Limb (tissue), 2 donors: ENCODE results near the gene TIMP4.

Experiments used
- DNase-seq, 2 donors: peaks; one replicate each; pipeline ENCODE4 v3.0.0-alpha.2; 2016; ENCODE audit errors: extremely low spot score in 2 of 2

Gene TIMP4

GRCh38 chr3:12107071-12107713, 51.5 kb downstream of the TIMP4 start:
- no peak for DNase-seq
